Measurements from ENCODE around the gene TMEM145.

TMEM145 gene

DNA sequence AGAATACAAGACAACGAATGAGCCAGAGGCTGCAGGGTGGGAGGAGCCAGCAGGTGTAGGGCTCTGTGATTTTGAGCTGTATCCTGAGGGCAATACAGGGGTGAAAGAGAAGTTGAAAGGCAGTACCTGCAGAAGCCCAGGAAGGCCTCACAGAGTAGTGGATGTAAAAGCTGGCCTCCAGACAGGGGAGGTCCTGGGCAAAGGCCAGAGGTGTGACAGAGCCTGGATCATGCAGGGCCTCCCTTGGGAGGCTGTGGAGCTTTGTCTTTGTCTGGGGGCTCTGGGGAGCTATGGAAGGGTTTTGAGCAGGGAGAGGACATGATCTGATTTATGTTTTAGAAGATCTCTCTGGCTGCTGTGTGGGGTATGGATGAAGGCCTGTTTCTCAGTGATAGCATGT lies 15.0 kb downstream of the TMEM145 start:
- TF ChIP-seq, protein P1, sequence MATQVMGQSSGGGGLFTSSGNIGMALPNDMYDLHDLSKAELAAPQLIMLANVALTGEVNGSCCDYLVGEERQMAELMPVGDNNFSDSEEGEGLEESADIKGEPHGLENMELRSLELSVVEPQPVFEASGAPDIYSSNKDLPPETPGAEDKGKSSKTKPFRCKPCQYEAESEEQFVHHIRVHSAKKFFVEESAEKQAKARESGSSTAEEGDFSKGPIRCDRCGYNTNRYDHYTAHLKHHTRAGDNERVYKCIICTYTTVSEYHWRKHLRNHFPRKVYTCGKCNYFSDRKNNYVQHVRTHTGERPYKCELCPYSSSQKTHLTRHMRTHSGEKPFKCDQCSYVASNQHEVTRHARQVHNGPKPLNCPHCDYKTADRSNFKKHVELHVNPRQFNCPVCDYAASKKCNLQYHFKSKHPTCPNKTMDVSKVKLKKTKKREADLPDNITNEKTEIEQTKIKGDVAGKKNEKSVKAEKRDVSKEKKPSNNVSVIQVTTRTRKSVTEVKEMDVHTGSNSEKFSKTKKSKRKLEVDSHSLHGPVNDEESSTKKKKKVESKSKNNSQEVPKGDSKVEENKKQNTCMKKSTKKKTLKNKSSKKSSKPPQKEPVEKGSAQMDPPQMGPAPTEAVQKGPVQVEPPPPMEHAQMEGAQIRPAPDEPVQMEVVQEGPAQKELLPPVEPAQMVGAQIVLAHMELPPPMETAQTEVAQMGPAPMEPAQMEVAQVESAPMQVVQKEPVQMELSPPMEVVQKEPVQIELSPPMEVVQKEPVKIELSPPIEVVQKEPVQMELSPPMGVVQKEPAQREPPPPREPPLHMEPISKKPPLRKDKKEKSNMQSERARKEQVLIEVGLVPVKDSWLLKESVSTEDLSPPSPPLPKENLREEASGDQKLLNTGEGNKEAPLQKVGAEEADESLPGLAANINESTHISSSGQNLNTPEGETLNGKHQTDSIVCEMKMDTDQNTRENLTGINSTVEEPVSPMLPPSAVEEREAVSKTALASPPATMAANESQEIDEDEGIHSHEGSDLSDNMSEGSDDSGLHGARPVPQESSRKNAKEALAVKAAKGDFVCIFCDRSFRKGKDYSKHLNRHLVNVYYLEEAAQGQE (IDR thresholded peaks at IDR 0.05; ENCODE audit: insufficient read depth in 1 of 2, low read depth in 2 of 2, low read length in 2 of 2): no peak
- TF ChIP-seq FOXP2 (optimal IDR thresholded peaks at IDR 0.05; ENCODE audit: borderline replicate concordance, extremely low read depth, extremely low read length, insufficient read depth): no peak
- no peak for TF ChIP-seq SIN3A (IDR thresholded peaks at IDR 0.05; ENCODE audit: borderline replicate concordance, insufficient read depth, low read length)
- no peak for TF ChIP-seq POLR2AphosphoS5 (IDR thresholded peaks at IDR 0.05; ENCODE audit: low read depth, low read length)
- no peak for TF ChIP-seq TAF1 (IDR thresholded peaks at IDR 0.05; ENCODE audit: borderline replicate concordance, insufficient read depth, low read length)

DNA sequence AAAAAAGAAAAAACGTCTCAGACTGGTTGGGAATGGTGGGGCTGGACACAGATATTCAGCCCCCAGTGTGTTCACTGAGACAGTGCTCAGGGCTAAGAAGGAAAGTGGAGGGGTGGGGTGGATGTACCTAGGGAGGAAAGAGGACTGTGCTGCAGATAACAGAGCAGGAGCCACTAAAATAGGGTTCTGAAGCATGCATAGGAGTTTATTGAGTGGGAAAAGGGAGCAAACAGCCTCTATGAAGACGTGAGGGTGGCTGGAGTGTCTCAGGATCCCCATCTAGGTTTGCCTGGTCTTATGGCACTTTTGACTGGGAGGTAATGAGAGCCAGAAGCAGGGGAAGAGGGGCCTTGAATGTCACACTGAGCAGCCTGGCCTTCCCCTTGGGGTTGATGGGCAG lies 15.7 kb downstream of the TMEM145 start:
- TF ChIP-seq FOXP2 (optimal IDR thresholded peaks at IDR 0.05; ENCODE audit: borderline replicate concordance, extremely low read depth, extremely low read length, insufficient read depth): no peak
- TF ChIP-seq TAF1 (IDR thresholded peaks at IDR 0.05; ENCODE audit: borderline replicate concordance, insufficient read depth, low read length): no peak
- TF ChIP-seq, protein P1 (IDR thresholded peaks at IDR 0.05; ENCODE audit: insufficient read depth in 1 of 2, low read depth in 2 of 2, low read length in 2 of 2): no peak
- no peak for TF ChIP-seq POLR2AphosphoS5 (IDR thresholded peaks at IDR 0.05; ENCODE audit: low read depth, low read length)
- TF ChIP-seq SIN3A (IDR thresholded peaks at IDR 0.05; ENCODE audit: borderline replicate concordance, insufficient read depth, low read length): no peak

DNA sequence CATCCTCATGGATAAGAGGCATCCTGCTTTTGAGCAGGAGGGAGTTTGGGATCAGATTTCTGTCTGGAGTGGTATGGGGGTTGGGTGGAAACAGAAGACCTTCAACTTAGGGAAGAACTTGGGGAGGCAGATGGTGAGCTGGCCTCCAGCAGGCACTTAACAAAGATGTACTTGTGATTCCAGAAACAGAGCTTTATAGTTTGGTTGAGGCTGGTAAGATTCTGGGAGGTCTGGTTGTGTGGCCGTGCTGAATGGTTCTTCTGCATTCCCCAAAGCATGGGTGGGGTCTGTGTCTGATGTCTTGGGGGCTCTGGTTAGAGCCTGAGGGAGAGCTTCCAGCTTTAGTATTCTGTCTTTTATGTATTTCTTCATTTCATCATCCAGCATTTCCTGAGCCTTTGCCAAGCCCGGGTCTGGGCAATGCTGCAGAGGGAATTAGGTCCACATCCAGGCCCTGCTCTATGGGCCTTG lies 17.2 kb downstream of the TMEM145 start:
- TF ChIP-seq, protein P1 (IDR thresholded peaks at IDR 0.05; ENCODE audit: insufficient read depth in 1 of 2, low read depth in 2 of 2, low read length in 2 of 2): no peak
- no peak for TF ChIP-seq FOXP2 (optimal IDR thresholded peaks at IDR 0.05; ENCODE audit: borderline replicate concordance, extremely low read depth, extremely low read length, insufficient read depth)
- TF ChIP-seq TAF1 (IDR thresholded peaks at IDR 0.05; ENCODE audit: borderline replicate concordance, insufficient read depth, low read length): no peak
- TF ChIP-seq SIN3A (IDR thresholded peaks at IDR 0.05; ENCODE audit: borderline replicate concordance, insufficient read depth, low read length): no peak
- no peak for TF ChIP-seq POLR2AphosphoS5 (IDR thresholded peaks at IDR 0.05; ENCODE audit: low read depth, low read length)

DNA sequence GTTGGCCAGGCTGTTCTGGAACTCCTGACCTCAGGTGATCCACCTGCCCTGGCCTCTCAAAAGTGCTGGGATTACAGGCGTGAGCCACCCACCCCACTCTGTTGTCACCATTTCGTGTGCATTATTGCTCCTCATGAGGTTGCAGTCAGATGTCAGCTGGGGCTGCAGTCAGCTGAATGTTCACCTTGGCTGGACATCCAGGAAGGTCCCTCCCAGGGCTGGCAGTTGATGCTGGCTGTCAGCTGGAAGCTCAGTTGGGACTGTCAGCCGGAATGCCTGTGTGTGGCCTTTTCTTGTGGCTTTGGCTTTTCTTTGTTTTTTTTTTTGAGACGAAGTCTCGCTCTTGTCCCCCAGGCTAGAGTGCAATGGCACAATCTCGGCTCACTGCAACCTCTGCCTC lies 18.9 kb downstream of the TMEM145 start:
- no peak for TF ChIP-seq POLR2AphosphoS5 (IDR thresholded peaks at IDR 0.05; ENCODE audit: low read depth, low read length)
- no peak for TF ChIP-seq TAF1 (IDR thresholded peaks at IDR 0.05; ENCODE audit: borderline replicate concordance, insufficient read depth, low read length)
- no peak for TF ChIP-seq FOXP2 (optimal IDR thresholded peaks at IDR 0.05; ENCODE audit: borderline replicate concordance, extremely low read depth, extremely low read length, insufficient read depth)
- TF ChIP-seq, protein P1 (IDR thresholded peaks at IDR 0.05; ENCODE audit: insufficient read depth in 1 of 2, low read depth in 2 of 2, low read length in 2 of 2): no peak
- no peak for TF ChIP-seq SIN3A (IDR thresholded peaks at IDR 0.05; ENCODE audit: borderline replicate concordance, insufficient read depth, low read length)

DNA sequence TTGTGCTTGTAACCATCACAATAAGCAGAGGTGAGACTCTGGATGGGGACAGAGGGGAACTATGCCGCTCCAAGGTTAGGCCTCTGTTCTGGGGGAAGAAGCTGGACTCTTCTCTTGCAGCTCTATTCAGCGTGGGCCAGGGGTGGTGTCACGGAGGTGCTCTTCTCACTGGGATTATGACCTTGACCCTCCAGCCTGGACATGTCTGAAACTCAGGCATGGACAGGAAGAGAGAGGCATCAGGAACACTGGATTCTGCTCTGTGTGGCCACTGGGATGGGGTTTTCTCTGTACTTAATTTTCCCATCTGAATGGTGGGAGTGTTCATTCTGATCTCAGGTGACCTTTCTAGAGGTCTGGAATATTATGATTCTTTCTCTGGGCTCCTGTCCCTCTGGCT lies 19.9 kb downstream of the TMEM145 start:
- TF ChIP-seq SIN3A (IDR thresholded peaks at IDR 0.05; ENCODE audit: borderline replicate concordance, insufficient read depth, low read length) (no peak), POLR2AphosphoS5 (IDR thresholded peaks at IDR 0.05; ENCODE audit: low read depth, low read length) (no peak), FOXP2 (optimal IDR thresholded peaks at IDR 0.05; ENCODE audit: borderline replicate concordance, extremely low read depth, extremely low read length, insufficient read depth) (no peak), TAF1 (IDR thresholded peaks at IDR 0.05; ENCODE audit: borderline replicate concordance, insufficient read depth, low read length) (no peak)
- TF ChIP-seq, protein P1 (IDR thresholded peaks at IDR 0.05; ENCODE audit: insufficient read depth in 1 of 2, low read depth in 2 of 2, low read length in 2 of 2): no peak
